Esophagus muscularis mucosa (tissue), 4 donors: ENCODE data around the gene KCNV2. TPM values are rescaled to one million over a fixed set of nuclear protein-coding genes. Genes with fewer than 3 reads are reported as not detected.

Experiments used
- DNase-seq: peaks from one replicate; pipeline ENCODE4 v3.0.0-alpha.2; 2017; ENCODE audit errors: extremely low spot score
- H3K27ac ChIP-seq, 4 donors: fragments of 200-600 bp; sonication (generic); replicated peaks in 1 of 4; 1 replicate in 3 of 4; 2 replicates in 1 of 4; pipeline ENCODE4 v1.5.1; 2016 to 2019; ENCODE audit warnings: mild to moderate bottlenecking in 1 of 4
- H3K27me3 ChIP-seq, 4 donors: fragments of 200-600 bp; sonication (generic); one replicate each; pipeline versions ENCODE4 v1.5.1 to v1.6.0; 2016 to 2019
- H3K36me3 ChIP-seq, 4 donors: fragments of 200-600 bp; sonication (generic); one replicate each; pipeline ENCODE4 v1.5.1; 2016 to 2019
- H3K4me1 ChIP-seq, 4 donors: fragments of 200-600 bp; sonication (generic); one replicate each; pipeline ENCODE4 v1.5.1; 2016 to 2019
- H3K4me3 ChIP-seq, 4 donors: fragments of 200-600 bp; sonication (generic); 1 replicate in 2 of 4; 2 replicates in 2 of 4; pipeline ENCODE4 v1.5.1; 2016 to 2019; ENCODE audit warnings: mild to moderate bottlenecking in 4 of 4, moderate library complexity in 1 of 4
- H3K9me3 ChIP-seq, 4 donors: fragments of 200-600 bp; sonication (generic); 1 replicate in 3 of 4; 2 replicates in 1 of 4; pipeline ENCODE4 v1.5.1; 2016 to 2019
- CTCF ChIP-seq, 3 experiments: fragments of 200-600 bp in 2 of 3; fragments of 450-650 bp in 1 of 3; sonication (generic) in 2 of 3; IDR thresholded peaks; one replicate each; pipeline ENCODE4 v1.5.1; 2017 to 2019; ENCODE audit warnings: antibody characterized with exemption in 3 of 3, mild to moderate bottlenecking in 2 of 3, moderate library complexity in 1 of 3
- EP300 ChIP-seq: sonication (generic); formaldehyde crosslinking; IDR thresholded peaks from one replicate; pipeline ENCODE4 v1.6.1; 2017; ENCODE audit warnings: antibody characterized with exemption
- POLR2A ChIP-seq: fragments of 450-650 bp; IDR thresholded peaks from one replicate; pipeline ENCODE4 v1.6.1; 2017; ENCODE audit warnings: antibody characterized with exemption, moderate library complexity, mild to moderate bottlenecking, low read depth
- POLR2AphosphoS5 ChIP-seq, 2 donors: sonication (generic); formaldehyde crosslinking; IDR thresholded peaks; one replicate each; pipeline ENCODE4 v1.6.1; 2017; ENCODE audit warnings: antibody characterized with exemption in 2 of 2
- WGBS: methylation state at CpG from one replicate; pipeline ENCODE4 v1.1.5; 2018; 5-methylcytosine and 5-hydroxymethylcytosine counted together
- intact Hi-C: fragments of 100-400 bp; cut with DNase I; formaldehyde crosslinking; loops from one replicate; pipeline ENCODE4 v1.15.1; 2023
- total RNA-seq, 4 donors: library from RNA; depleted of rRNA; stranded (reverse); fragments of >200 nt; gene quantifications; one replicate each; pipeline versions ENCODE4 v1.1.0 to v1.2.1, GENCODE V29; 2016

Gene KCNV2
- total RNA-seq, 4 donors from 2014 or later: not detected

DNA sequence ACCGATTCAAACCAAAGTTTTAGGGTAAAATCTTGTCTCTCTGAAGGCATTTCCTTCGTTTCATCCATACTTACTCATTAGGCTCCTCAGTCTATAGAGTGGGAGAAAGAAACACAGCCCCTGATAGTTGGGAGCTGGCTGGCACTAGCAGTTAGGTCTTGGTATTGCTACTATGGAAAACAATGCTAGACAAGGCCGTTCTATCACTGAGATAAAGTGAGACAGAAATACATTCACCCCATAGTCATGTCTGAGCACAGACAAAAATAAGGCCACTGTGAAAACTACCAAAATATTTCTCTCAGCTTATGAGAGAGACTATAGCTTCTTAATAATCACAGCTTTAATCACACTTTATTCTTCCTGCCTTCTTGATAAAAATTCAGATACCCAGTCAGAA, 28.7 kb upstream of the KCNV2 start:
- H3K27ac ChIP-seq: no peak overlapping the region

GRCh38 chr9:2691212-2691611, 26.1 kb upstream of the KCNV2 start:
- Histone ChIP-seq H3K36me3 (no peaks in the 10 kb centered on the region), H3K4me3 (no peak overlapping the region), H3K27ac (no peak overlapping the region), H3K27me3 (no peaks in the 10 kb centered on the region), H3K9me3 (no peaks in the 10 kb centered on the region), H3K4me1 (no peaks in the 10 kb centered on the region)
- 75% methylated on average over 1 of the region's 1 CpG for WGBS
- DNase-seq: no peak
- TF ChIP-seq POLR2A: no peak
- no peak for TF ChIP-seq CTCF (IDR thresholded peaks at IDR 0.05)
- TF ChIP-seq POLR2AphosphoS5 (IDR thresholded peaks at IDR 0.05): no peak
- TF ChIP-seq EP300: no peak
- intact Hi-C loops: no loop called here

More for the DNA sequence above, 28.7 kb upstream of the KCNV2 start:
- Histone ChIP-seq H3K36me3 (no peaks in the 10 kb centered on the region), H3K27me3 (no peaks in the 10 kb centered on the region), H3K9me3 (no peaks in the 10 kb centered on the region), H3K4me3 (no peak overlapping the region), H3K4me1 (no peaks in the 10 kb centered on the region)
- WGBS: 98% methylated on average over 3 of the region's 3 CpGs
- intact Hi-C loops: no loop called here
- DNase-seq: no peak
- TF ChIP-seq POLR2AphosphoS5 (IDR thresholded peaks at IDR 0.05) (no peak), CTCF (IDR thresholded peaks at IDR 0.05) (no peak), POLR2A (no peak), EP300 (no peak)

- H3K4me3 ChIP-seq: no peak overlapping the region
- H3K4me1 ChIP-seq: no peaks in the 10 kb centered on the region
- no peaks in the 10 kb centered on the region for H3K36me3 ChIP-seq
- intact Hi-C loops: no loop called here
- no peaks in the 10 kb centered on the region for H3K9me3 ChIP-seq
- no peak overlapping the region for H3K27ac ChIP-seq
- DNase-seq: no peak
- 59% methylated on average over 2 of the region's 2 CpGs for WGBS
- no peaks in the 10 kb centered on the region for H3K27me3 ChIP-seq
- no peak for TF ChIP-seq CTCF (IDR thresholded peaks at IDR 0.05)
- no peak for TF ChIP-seq EP300
- TF ChIP-seq POLR2AphosphoS5 (IDR thresholded peaks at IDR 0.05): no peak
- no peak for TF ChIP-seq POLR2A
Measured at GRCh38 chr9:2691626-2692025, 25.7 kb upstream of the KCNV2 start.

- H3K9me3 ChIP-seq: no peaks in the 10 kb centered on the region
- no peaks in the 10 kb centered on the region for H3K4me1 ChIP-seq
- WGBS: 95% methylated on average over 3 of the region's 3 CpGs
- no peak overlapping the region for H3K27ac ChIP-seq
- H3K27me3 ChIP-seq: no peaks in the 10 kb centered on the region
- no peak overlapping the region for H3K4me3 ChIP-seq
- no peaks in the 10 kb centered on the region for H3K36me3 ChIP-seq
- no peak for TF ChIP-seq POLR2A
- TF ChIP-seq POLR2AphosphoS5 (IDR thresholded peaks at IDR 0.05): no peak
- TF ChIP-seq CTCF (IDR thresholded peaks at IDR 0.05): no peak
- no peak for TF ChIP-seq EP300
- no peak for DNase-seq
- intact Hi-C loops: no loop called here
Measured at GRCh38 chr9:2693056-2693455, 24.3 kb upstream of the KCNV2 start.

DNA sequence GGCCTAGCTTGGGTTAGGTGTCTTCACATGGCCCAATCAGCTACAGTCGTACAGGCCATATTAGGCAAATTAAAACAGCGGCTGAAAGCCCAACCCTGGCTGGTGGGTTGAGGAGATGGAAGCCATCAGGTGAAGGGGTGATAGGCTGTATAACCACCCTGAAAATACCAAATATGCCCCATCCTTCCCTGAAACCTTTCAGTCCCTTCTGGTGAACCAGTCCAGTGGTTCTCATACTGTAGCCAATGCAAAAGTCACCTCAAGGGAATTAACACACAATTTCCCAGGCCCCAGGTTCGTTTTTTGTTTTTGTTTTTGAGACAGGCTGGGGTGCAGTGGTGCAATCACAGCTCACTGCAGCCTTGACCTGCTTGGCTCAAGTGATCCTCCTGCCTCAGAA, 19.8 kb upstream of the KCNV2 start:
- WGBS: 93% methylated on average over 3 of the region's 3 CpGs
- H3K27ac ChIP-seq: no peak overlapping the region
- no peak for DNase-seq
- intact Hi-C loops: no loop called here
- H3K27me3 ChIP-seq: no peaks in the 10 kb centered on the region
- no peak overlapping the region for H3K4me3 ChIP-seq
- no peaks in the 10 kb centered on the region for H3K4me1 ChIP-seq
- TF ChIP-seq POLR2A: no peak
- no peak for TF ChIP-seq CTCF (IDR thresholded peaks at IDR 0.05)
- TF ChIP-seq POLR2AphosphoS5 (IDR thresholded peaks at IDR 0.05): no peak
- no peak for TF ChIP-seq EP300
- no peaks in the 10 kb centered on the region for H3K9me3 ChIP-seq
- H3K36me3 ChIP-seq: no peaks in the 10 kb centered on the region
